HG03354 (cell line): Measurements from ENCODE around the gene TBC1D22A.

Experiments used
- ATAC-seq: cut with Tn5 transposase; IDR thresholded peaks from one replicate; pipeline ENCODE4 v1.9.1; 2021; ENCODE audit warnings: mild to moderate bottlenecking; ENCODE audit not compliant: unreplicated experiment, poor library complexity, severe bottlenecking

TBC1D22A gene

GRCh38 chr22:47012589-47013370 lies 250.3 kb downstream of the TBC1D22A start:
- no peak for ATAC-seq

- ATAC-seq, result no peak
Observed at GRCh38 chr22:47013861-47014635, 251.6 kb downstream of the TBC1D22A start.

- no peak for ATAC-seq
Observed at GRCh38 chr22:47014636-47015345, 252.3 kb downstream of the TBC1D22A start.

- no peak for ATAC-seq
Observed at GRCh38 chr22:47015589-47016178, 253.2 kb downstream of the TBC1D22A start.

- ATAC-seq, result no peak
Observed at GRCh38 chr22:47016631-47017030, 254.2 kb downstream of the TBC1D22A start.

GRCh38 chr22:47017245-47017644 lies 254.8 kb downstream of the TBC1D22A start:
- ATAC-seq, result no peak

- no peak for ATAC-seq
Observed at GRCh38 chr22:47018010-47018910, 255.8 kb downstream of the TBC1D22A start.

GRCh38 chr22:47019012-47019790 lies 256.8 kb downstream of the TBC1D22A start:
- ATAC-seq, result no peak

GRCh38 chr22:47020166-47020565 lies 257.7 kb downstream of the TBC1D22A start:
- ATAC-seq, result no peak

- no peak for ATAC-seq
Observed at GRCh38 chr22:47021371-47022074, 259.1 kb downstream of the TBC1D22A start.

DNA sequence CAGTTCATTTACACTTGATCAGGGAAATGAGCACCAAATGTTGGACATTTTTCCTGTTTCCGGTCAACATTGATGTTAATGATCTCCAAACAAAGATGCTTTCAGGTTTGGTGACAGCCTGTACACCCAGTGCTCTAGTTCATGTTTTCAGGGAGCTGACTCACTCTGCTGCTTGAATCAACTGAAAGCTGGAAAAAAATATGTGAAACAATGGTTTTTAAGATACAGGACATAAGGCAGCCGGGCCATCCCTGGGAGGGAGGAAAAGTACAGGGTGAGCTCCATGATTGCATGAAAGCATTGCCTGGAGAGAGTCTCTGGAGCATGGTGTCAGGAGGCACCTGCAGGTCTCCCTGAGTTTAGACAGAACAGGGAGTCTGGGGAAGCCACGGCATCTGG lies 259.6 kb downstream of the TBC1D22A start:
- ATAC-seq, result no peak

DNA sequence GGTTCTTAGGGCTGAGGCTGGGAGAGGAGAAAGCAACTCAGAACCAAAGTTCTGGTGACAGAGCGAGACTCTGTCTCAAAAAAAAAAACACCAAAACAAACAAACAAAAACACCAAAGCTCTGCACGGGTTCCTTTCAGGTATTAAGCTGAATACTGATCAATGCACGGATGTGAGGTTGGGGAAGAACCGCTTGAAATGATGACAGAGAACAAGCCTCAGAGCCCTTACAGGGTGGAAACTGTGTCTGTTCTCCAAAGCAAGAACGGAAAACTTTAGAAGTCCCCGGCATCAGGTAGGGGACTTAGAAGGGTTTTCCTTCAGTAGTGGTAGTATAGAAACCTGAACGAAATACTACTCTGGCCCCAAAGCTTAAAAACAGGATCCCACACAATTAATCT lies 260.0 kb downstream of the TBC1D22A start:
- no peak for ATAC-seq

DNA sequence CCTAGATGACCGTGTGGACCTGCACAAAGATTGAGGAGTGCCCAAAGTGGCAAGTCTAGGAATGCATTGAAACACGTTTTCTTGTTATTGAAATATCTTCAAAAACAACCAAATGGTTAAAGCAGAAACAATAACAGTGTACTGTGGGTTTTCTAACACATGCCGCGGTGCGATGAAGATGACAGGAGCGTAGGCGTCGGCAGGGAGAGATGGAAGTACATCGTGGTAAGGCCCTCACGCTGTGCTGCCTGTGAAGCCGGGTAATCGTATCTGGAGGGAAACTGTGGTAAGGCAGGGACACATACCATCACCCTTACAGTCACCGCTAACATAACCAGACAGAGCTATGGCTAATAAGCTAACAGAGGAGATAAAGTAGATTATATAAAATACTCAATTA lies 261.4 kb downstream of the TBC1D22A start:
- no peak for ATAC-seq

GRCh38 chr22:47027766-47028165 lies 265.3 kb downstream of the TBC1D22A start:
- no peak for ATAC-seq

DNA sequence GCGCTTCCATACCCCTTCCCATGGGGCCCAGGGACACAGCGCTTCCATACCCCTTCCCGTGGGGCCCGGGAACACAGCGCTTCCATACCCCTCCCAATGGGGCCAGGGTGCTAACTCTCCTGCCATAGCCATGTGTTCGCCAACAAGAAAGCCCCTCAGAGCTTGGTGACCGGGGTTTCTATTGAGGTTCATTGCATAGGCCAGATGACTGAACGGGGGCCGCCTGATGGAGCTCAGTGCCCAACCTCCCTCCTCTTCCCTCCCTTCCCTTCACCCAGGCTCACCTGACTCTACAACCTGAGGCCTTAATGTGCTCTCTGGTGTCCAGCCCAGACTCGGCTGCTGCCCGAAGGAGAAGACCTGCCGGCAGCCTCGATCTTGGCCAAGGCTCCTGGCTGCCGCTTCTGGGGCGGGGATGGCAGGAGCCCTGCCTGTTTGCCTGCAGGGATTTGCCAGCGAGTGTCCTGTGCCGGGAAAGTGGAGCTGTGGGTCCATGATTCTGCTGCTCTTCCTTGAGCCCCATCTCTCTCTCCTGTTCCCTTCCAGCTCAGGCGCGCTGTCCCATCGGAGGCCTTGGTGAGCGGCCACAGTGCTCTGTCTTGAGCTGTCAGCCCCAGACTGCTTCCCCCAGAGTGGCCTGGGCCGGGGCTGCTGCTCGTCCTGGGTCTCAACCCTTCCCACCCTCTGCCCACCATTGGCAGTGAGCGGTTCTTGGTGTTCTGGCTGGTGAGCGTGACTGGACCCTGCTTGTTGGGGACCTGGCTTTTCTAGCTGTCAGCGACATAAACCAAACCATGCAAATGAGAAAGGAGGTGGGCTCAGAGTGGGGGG lies 267.0 kb downstream of the TBC1D22A start:
- ATAC-seq, result no peak

DNA sequence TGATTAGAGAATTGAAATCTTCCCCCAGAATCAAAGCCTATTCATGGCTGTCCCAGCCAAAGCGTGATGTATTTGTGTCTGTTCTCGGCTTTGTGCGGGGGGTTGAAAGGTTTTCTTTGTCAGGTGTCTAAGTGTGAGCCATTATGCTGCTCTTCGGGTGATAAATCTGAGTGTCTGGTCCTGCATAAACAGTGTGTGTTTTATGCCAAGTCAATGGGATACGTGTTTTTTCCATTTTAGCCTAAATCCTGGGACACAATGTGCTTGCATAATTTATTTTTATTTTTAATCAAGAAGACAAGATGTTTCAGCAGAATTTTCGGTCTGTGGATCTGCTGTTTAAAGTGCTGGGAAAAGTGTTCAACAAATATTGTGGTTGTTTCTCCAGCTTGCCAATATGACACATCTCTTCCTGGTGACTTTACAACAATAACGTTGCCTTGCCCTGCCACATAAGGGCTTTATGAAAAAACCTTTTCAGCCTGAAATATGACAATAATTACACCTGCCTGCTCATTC lies 267.8 kb downstream of the TBC1D22A start:
- no peak for ATAC-seq
